CD4-positive, alpha-beta T cell treated with Interleukin-6 at 100 ng/mL for 8 hours (primary cell): Measurements from ENCODE around the gene CDH3.

Source experiments
- DNase-seq: peaks from one replicate; pipeline ENCODE4 v3.0.0-alpha.2; 2020; ENCODE audit warnings: mixed read lengths, low spot score

CDH3 gene

DNA sequence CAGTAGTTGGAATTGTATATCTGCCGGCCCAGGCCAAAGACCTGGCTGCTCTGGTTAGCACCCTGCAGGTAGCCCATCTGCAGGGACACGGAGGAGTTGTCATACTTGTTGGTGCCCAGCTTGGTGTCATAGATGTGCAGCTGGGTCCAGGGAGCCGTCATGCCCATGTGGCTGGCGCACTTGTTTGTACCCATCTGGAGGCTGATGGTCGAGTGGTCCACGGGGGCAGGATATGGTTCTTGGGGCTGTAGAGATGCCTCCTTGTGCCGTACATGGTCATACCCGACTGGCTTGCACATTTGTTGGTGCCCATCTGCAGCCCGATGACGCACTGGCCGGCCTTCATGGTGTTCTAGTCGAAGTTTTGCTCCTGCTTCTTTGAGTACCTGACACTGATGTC lies 6.0 kb downstream of the CDH3 start:
- no peak for DNase-seq

DNA sequence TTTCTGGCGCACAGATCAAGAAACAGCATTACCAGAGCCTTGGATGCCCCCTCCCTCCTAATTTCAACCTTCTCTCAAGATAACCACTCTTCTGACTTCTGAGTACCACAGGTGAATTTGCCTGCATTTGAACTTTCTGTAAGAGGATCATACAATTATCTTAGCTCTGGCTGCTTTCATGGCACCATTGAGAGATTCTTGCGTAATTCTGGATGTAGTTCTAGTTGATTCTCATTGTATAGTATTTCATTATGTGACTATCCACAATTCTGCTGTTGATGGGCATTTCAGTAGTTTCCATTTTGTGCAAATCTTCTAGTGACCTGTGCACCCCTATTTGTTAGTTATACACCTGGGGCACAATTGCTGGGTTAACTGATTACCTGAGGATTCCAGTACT lies 7.5 kb downstream of the CDH3 start:
- no peak for DNase-seq

DNA sequence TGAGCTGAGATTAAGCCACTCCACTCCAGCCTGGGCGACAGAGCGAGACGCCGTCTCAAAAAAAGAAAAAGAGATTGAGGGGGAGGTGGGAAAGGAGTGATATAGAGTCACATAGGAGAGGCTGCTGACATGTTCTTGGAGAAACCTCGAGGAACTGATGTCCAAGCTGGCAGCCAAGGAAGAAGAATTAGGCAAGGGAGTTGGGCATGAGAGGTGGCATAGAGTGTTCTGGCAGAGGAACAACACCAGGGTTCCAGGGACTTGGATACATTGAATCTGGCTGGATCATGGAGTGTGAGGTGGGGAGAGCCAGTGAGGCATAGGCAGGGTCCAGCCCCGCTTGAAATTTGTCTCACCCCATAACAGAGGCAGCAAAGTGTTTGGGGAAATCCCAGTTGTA lies 10.7 kb downstream of the CDH3 start:
- no peak for DNase-seq

DNA sequence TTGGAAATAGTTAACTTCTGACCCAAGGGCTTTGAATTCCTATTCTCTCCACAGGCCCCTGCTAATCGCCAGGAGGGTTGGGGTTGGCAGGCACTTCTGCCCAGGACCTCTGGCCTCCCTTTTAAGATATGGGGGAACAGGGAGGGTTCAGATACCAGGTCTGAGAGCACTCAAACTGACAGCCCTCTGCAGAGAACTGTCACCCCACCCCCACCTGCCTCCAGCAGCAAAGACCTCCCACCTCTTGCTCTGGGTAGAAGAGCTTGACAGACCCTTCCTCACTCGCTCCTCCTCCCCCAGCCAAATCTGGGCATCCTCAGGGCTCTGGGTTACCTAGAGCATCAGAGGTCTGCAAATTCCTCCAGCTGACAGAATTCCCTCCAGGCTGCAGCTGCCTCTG lies 11.6 kb downstream of the CDH3 start:
- DNase-seq, result no peak

DNA sequence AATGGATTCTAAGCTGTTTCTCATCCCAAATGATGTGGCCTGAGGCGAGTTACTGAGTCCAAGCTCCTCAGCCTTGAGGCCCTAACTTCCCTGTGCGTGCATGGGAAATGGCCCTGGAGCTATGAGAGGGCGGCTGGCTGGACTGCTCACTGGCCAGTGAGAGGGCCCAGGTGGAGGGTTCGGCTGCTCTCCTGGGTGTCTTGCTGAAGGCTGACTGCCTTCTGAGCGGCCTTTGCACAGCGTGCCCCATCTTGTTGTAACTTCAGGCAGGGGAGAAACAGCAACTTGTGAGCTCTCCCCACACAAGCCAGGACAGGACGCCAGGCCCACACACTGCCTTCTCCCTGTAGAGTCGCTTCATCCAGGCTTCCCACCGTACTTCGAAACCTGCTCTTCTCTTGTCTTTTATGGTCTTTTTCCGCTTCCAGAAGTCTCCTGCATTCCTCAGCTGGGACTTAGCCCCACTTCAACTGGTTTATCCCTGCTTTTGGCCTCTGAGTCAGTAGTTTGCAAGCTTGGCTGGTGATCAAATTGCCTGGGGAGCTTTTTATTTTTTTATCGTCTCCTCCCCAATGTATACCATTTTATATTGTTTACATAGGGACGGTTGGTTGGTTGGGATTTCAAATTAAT lies 13.3 kb downstream of the CDH3 start:
- DNase-seq, result no peak

DNA sequence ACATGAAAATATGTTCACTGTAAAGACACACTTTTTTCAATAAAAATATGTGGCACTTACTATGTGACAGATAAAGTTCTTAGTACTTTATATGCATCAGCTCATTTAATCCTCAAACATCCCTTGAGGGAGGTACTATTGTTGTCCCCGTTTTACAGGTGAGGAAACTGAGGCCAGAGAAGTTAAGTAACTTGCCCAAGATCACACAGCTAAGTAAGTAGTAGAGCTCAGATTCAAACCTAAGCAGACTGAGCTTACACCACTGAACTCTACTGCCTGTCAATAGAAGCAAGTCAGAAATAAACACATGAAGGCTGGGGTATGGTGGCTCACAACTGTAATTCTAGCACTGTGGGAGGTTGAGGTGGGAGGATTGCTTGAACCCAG lies 13.9 kb downstream of the CDH3 start:
- DNase-seq, result no peak

DNA sequence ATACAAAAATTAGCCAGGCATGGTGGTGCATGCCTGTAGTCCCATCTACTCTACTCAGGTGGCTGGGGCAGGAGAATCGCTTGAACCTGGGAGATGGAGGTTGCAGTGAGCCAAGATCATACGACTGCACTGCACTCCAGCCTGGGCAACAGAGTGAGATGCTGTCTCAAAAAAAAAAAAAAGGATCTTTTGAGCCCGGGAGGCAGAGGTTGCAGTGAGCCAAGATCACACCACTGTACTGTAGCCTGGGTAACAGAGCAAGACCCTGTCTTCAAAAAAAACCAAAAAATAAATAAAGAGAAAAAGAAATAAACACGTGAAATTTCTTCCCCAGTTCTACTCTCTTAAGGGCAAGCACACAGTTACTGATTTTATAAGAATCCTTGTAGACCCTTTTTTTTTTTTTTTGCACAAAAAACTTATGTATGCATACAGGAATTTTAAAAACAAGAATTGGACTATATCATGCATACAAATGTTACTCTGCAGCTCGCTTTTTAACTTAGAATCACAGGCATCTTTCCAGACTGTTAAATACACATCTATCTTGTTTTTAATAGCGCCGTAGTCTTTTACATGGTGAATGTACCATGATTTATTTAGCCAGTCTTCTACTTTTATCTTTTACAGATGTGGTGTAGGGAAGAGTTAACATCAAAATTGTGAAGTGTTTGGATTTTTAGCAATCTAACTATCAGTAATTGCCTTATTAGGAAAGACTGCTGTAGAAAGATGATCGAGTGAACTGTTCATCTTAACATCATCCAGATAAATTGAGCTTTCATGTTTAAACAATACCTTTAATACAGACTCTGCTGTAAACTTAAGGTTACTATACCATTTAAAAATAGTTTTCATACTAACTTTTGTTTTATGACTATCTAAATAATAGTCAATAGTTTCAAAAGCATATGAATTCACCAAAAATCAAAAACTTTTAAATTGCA lies 14.6 kb downstream of the CDH3 start:
- DNase-seq, result no peak

DNA sequence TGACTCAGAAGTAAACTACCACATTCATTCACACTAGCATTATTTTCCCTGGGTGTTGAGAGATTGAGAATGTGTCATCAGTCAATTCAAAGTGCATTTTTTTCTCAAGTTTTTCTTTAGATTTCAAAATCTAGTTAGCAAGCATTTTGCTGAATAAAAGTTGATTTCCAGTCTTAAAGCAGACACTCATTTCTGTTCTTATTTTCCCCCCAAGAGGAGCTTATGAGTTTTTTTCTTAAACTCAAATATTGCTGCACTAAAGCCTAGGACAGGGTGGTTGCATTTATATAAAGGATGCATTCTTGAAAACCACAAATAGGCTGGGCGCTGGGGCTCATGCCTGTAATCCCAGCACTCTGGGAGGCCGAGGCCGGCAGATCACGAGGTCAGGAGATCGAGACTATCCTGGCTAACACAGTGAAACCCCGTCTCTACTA lies 15.3 kb downstream of the CDH3 start:
- no peak for DNase-seq

DNA sequence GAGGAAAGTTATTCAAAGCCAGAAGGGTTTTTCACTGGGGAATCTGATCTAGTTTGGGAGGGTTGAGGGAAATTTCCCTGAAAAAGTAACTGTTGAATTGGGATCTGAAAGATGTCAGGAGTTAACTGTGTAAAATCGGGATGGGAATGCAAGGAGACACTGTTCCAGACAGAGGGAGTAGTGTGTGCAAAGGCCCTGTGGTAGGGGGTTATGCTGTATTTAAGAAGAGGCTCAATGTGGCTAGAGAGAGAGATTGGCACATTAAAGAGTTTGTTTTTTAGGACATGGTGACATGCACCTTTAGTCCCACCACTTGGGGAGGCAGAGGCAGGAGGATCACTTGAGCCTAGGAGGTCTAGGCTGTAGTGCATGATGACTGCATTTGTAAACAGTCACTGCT lies 16.9 kb downstream of the CDH3 start:
- DNase-seq, result no peak

DNA sequence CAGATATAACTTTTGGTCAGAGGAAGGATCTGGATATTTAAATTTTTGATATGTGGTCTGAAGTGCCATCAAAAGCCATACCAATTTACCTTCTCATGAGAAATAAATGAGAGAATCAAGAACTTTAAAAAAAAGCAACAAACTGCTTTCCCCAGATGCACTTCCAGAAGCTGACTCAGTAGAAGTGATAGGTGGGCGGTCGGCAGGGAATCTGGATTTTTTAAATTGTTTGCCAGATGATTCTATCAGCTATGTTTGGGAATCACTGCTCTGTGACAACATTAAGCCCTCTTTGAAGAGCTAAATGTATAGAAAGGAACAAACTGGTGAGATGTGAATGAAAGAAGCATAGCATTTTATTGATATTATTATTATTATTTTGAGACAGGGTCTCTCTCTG lies 19.2 kb downstream of the CDH3 start:
- DNase-seq, result no peak

DNA sequence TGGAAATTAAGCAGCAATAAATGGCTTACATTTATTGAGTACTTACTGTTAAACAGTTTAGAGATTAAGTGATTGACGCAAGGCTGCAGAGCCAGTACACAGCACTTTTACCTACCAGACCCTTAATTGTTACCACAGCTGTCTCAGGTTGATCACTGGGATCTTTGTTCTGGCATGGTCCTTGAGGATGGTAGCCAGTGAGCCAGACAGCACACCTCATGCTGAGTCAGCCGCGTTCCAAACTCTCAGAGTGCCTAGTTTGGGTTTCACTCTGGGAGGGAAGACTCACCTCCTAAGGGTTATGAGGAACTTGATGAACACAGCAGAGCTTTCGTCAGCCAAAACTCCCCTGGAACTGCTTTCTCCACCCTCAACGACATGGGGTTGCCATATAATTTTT lies 20.4 kb downstream of the CDH3 start:
- DNase-seq, result no peak

DNA sequence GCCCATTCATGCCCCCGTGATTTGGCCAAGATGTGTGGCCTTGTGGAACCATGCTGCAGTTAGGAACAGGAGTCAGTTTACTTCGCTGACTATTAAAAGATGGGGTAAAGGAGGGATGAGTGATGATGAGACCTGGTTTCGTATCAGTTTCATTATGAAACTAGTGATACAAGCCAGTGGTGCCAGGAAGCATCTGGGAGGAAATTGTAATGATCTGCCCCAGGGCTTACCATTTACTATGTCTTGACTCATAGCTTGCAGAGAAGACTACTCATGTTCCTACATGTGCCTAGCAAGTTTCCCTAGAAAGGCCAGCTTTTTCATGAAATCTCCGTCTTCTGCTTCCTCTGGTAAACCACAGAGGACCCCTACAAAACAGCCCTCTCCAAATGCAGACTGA lies 23.2 kb downstream of the CDH3 start:
- DNase-seq, result no peak

DNA sequence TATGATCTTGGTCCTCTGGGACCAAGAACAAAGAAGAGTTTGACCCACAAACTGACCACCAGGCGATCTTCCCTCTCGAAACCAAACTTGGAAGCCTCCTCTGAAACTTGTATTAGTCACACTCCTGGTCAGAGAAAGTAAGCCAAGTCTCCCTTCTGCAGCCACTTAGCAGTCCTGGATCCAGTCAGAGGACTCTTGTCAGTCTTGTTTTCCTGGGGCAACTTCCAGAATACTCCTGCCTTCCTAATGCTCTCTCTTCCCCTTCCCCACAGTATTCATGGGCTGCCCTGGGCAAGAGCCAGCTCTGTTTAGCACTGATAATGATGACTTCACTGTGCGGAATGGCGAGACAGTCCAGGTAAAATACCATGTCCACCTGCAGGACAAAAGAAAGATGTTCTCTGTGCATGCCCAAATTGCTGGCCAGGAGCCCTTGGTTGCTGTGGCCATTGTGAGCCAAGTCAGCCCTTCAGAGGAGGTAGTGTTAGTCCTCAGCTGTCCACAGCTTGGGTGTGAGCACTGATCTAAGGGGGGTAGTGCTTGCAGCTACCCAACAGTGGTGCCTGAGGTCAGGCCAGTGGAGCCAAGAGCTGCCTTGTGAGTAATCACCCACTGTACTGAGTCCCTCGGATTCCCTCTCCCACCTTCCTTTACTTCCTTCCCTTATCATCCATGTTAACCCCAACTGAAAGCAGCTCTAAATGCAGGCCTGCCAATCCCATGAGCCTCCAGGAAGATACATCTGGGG lies 31.2 kb downstream of the CDH3 start:
- DNase-seq, result no peak

DNA sequence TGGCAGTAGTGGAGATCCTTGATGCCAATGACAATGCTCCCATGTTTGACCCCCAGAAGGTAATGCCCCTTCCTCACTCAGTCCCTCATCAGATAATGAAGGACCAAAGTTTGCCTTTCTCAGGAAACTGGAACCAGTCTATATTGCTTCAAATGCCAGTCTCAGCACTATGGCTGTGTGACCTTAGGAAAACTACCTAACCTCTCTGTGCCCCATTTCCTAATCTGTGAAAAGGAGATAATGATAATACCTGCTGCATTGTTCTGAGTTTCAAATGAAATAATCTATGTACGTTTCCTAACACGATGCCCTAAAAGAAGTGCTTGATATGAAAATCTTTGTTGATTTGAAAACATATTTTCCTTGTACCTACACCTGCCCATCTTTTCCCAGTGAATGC lies 35.9 kb downstream of the CDH3 start:
- DNase-seq, result no peak

DNA sequence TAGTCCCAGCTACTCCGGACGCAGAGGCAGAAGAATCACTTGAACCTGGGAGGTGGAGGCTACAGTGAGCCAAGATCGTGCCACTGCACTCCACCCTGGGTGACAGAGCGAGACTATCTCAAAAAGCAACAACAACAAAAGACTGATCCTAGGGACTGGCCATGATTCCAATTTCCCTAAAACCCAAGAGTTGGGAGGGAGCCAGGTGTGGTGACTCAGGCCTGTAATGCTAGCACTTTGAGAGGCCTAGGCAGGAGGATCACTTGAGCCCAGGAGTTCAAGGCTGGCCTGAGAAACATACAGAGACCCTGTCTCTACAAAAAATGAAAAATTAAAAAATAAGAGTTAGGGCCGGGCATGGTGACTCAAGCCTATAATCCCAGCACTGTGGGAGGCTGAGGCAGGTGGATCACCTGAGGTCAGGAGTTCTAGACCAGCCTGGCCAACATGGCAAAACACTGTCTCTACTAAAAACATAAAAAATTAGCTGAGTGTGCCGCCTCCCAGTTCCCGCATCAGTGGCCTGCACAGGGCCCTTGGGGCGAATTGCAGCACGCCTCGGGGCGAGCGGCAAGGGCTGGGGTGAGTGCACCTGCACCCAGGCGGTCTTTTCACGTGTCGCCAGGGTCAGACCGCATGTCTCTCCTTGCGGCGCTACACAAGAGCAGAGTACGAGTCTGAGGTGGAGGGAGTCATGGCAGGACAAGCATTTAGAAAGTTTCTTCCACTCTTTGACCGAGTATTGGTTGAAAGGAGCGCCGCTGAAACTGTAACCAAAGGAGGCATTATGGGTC lies 40.8 kb downstream of the CDH3 start:
- no peak for DNase-seq

DNA sequence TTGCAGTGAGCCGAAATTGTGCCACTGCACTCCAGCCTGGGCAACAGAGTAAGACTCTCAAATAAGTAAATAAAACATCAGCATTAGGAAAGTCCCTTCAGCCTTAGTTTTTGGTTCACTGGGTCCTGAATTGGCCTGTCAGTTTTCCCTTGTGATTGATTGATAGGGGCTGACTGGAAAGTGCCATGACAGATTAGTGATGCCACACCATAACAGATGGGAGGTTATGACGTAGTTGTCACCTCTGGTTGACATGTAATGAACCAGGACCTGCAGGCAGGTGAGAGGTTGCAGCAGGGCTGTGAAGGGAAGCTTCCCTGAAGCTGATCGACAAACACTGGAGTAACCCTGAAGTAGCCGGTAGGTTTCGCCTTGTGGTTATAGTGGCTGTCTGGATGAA lies 41.8 kb downstream of the CDH3 start:
- DNase-seq, result no peak

DNA sequence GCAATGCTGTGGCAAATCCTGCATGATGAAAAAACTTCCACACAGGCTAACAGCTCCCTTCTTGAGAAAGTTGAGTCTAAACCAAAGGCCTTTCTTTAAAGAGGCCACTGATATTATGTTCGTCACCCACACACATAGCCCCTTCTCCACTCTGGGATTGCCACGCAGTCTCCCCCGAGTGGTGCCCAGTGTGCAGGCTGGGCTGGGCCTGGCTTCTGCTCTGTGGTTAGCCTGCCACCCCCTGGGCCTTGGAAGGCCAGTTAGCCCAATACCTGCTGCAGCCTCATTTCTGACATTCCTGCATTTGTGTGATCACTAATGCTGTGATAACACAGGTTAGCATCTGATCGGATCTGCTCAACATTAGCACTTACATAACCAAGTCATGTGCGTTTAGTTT lies 44.8 kb downstream of the CDH3 start:
- DNase-seq, result no peak

DNA sequence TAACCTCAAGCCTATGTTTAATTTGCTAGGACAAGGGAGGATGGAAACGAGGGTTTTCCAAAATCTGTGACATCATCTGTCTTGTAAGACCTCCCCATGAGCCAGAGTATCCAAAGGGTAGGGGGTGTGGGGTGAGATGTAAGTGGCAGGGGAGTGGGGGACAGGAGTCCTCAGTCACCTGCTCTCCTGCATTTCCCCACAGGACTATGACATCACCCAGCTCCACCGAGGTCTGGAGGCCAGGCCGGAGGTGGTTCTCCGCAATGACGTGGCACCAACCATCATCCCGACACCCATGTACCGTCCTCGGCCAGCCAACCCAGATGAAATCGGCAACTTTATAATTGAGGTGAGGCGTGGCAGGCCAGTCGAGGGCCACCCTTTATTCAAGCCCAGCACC lies 50.5 kb downstream of the CDH3 start:
- DNase-seq, result no peak

DNA sequence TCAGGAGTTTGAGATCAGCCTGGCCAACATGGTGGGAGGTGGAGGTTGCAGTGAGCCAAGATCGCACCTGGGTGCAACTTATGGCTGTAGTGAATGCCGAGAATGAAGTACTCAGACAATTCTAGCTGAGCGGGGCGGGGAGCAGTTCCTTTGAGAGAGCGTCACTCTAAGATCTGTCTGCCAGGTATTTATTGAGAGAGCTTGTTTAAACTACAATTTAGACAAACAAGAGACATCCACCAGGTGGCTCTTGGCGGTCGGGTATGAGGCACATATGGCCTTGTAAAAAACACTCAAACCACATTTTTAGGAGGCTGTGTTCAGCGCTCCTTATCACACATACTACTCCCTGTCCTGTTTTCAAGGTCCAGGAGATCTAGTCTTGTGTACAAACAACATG lies 51.4 kb downstream of the CDH3 start:
- no peak for DNase-seq

DNA sequence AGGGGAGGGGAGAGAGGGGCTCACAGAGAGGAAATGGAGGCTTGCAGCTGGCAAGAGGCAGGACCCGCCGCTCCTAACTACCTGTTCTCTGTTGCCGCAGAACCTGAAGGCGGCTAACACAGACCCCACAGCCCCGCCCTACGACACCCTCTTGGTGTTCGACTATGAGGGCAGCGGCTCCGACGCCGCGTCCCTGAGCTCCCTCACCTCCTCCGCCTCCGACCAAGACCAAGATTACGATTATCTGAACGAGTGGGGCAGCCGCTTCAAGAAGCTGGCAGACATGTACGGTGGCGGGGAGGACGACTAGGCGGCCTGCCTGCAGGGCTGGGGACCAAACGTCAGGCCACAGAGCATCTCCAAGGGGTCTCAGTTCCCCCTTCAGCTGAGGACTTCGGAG lies 53.0 kb downstream of the CDH3 start:
- DNase-seq, result no peak

DNA sequence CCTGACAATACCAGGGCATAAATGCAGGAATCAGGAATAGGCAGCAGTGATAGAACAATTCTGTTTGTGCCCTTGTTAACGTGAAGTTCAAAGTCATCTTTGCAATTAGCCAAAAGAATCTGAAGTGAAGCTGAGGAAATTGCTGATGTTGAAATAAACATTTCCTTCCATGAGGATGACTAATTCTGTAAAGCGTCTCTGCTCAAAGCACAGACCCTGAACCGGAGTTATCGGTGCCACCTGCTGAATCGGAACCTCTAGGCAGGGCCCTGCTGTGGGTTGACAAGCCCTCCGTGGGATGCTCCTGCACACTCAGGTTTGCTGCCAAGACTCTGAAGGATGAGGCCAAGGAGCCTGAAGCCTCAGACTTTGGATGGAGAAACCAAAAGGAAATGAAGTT lies 55.0 kb downstream of the CDH3 start:
- no peak for DNase-seq

DNA sequence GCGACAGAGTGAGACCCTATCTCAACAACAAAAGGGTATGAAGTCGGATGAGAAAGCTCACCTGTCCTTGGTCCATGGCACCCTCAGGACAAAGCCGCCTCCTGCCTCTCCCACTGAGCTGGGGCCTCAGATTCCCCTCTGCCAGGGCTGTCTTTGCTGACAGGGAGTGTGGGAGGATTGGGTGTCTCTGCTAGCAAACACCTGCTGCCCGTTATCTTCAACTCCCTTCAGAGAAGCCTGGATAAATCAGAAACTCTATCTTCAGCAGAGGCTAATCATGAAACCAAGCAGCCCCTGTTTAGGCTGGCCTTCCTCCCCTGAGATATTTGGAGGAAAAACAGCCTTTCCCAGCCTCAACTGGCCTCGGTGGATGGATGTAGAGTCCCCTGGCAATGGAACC lies 55.7 kb downstream of the CDH3 start:
- DNase-seq, result no peak
